H1 (cell line): Measurements from ENCODE around the gene DCLK1. TPM values are rescaled to one million over a fixed set of nuclear protein-coding genes. Genes with fewer than 3 reads are reported as not detected.

Source experiments
- CTCF ChIA-PET: fragments of 300-600 bp; sonication (Branson Sonifier 250); formaldehyde crosslinking; loops from one replicate; lab custom pipeline; 2021; ENCODE audit not compliant: partially characterized antibody; lab: Charles Lee
- POLR2A ChIA-PET: fragments of 300-600 bp; sonication (Branson Sonifier 250); formaldehyde crosslinking; loops from one replicate; lab custom pipeline; 2021; ENCODE audit warnings: inconsistent platforms; ENCODE audit not compliant: partially characterized antibody; lab: Charles Lee
- DNase-seq, 2 experiments: peaks; one replicate each; pipeline versions ENCODE4 v3.0.0 to v3.0.0-alpha.2; 2010 to 2022; ENCODE audit warnings: low spot score in 2 of 2, low read depth in 1 of 2, mixed read lengths in 1 of 2
- FAIRE-seq: peaks from 2 replicates; lab custom pipeline; 2011; peaks lifted over from hg19 to GRCh38; lab: Jason Lieb, UNC
- H2AFZ ChIP-seq: 2 replicates; pipeline ENCODE4 v1.8.1; 2012; ENCODE audit warnings: low read length, inconsistent platforms
- H2AK5ac ChIP-seq: 2 replicates; pipeline ENCODE4 v1.6.1; 2013; ENCODE audit warnings: low read depth, low read length
- H2BK120ac ChIP-seq: replicated peaks from 2 replicates; pipeline ENCODE3; 2013; ENCODE audit warnings: low read depth, low read length, inconsistent platforms
- H2BK12ac ChIP-seq: 2 replicates; pipeline ENCODE4 v1.6.1; 2013; ENCODE audit warnings: low read depth, low read length
- H2BK15ac ChIP-seq: 2 replicates; pipeline ENCODE4 v1.6.1; 2013; ENCODE audit warnings: low read length
- H2BK20ac ChIP-seq: 2 replicates; pipeline ENCODE4 v1.6.1; 2013; ENCODE audit warnings: low read length
- H2BK5ac ChIP-seq: 2 replicates; pipeline ENCODE4 v1.6.1; 2013; ENCODE audit warnings: low read depth, low read length
- H3K14ac ChIP-seq: 2 replicates; pipeline ENCODE4 v1.6.1; 2013; ENCODE audit warnings: inconsistent platforms; ENCODE audit not compliant: insufficient read length
- H3K18ac ChIP-seq: 2 replicates; pipeline ENCODE4 v1.6.1; 2013; ENCODE audit warnings: low read length; ENCODE audit errors: extremely low read depth
- H3K23ac ChIP-seq: 2 replicates; pipeline ENCODE4 v1.6.1; 2013; ENCODE audit warnings: inconsistent platforms; ENCODE audit not compliant: insufficient read length
- H3K23me2 ChIP-seq: 2 replicates; pipeline ENCODE4 v1.6.1; 2013; ENCODE audit warnings: low read depth, low read length
- H3K27ac ChIP-seq: 2 replicates; pipeline ENCODE4 v1.6.1; 2011; ENCODE audit warnings: low read depth, low read length, inconsistent platforms
- H3K27me3 ChIP-seq, 4 experiments: replicated peaks in 1 of 4; 1 replicate in 1 of 4; 2 replicates in 3 of 4; pipeline versions ENCODE4 v1.6.1 to v1.8.1; 2011 to 2013; ENCODE audit warnings: low read length in 3 of 4, mild to moderate bottlenecking in 3 of 4, inconsistent platforms in 2 of 4, mixed read lengths in 2 of 4, moderate library complexity in 1 of 4; ENCODE audit not compliant: control insufficient read depth in 3 of 4, insufficient read depth in 3 of 4; ENCODE audit errors: extremely low read depth in 1 of 4
- H3K36me3 ChIP-seq, 4 experiments: 2 replicates each; pipeline versions ENCODE4 v1.6.1 to v1.8.1; 2011 to 2013; ENCODE audit warnings: mild to moderate bottlenecking in 4 of 4, low read length in 3 of 4, moderate library complexity in 2 of 4, control low read depth in 1 of 4, inconsistent platforms in 1 of 4; ENCODE audit not compliant: insufficient read depth in 4 of 4, control insufficient read depth in 2 of 4
- H3K4ac ChIP-seq: replicated peaks from 2 replicates; pipeline ENCODE3; 2013; ENCODE audit warnings: low read length, low read depth, mixed read lengths, inconsistent platforms; ENCODE audit not compliant: insufficient read length
- H3K4me1 ChIP-seq, 4 experiments: replicated peaks in 1 of 4; 1 replicate in 1 of 4; 2 replicates in 3 of 4; pipeline versions ENCODE4 v1.6.1 to v1.8.1; 2011 to 2013; ENCODE audit warnings: low read length in 3 of 4, inconsistent platforms in 2 of 4, mixed read lengths in 1 of 4; ENCODE audit not compliant: insufficient read depth in 4 of 4, control insufficient read depth in 3 of 4
- H3K4me2 ChIP-seq, 2 experiments: 2 replicates each; pipeline versions ENCODE4 v1.6.1 to v1.8.1; 2011 to 2013; ENCODE audit warnings: low read depth in 2 of 2, low read length in 2 of 2, control low read depth in 1 of 2, inconsistent platforms in 1 of 2, mild to moderate bottlenecking in 1 of 2; ENCODE audit not compliant: insufficient read depth in 1 of 2
- H3K4me3 ChIP-seq, 4 experiments: fragments of 200-600, 300-600 bp in 1 of 4; sonication (generic), shearing (Covaris generic), sonication (Bioruptor Twin) in 1 of 4; 2 replicates each; pipeline versions ENCODE4 v1.5.1 to v1.8.1; 2011 to 2016; ENCODE audit warnings: low read length in 4 of 4, low read depth in 3 of 4, control low read depth in 2 of 4, inconsistent platforms in 2 of 4, mild to moderate bottlenecking in 2 of 4, mixed read lengths in 1 of 4, moderate library complexity in 1 of 4; ENCODE audit not compliant: insufficient read depth in 2 of 4; ENCODE audit errors: extremely low read depth in 1 of 4
- H3K56ac ChIP-seq: replicated peaks from 2 replicates; pipeline ENCODE3; 2013; ENCODE audit warnings: low read depth, mild to moderate bottlenecking, mixed read lengths, low read length, inconsistent platforms; ENCODE audit not compliant: insufficient read length
- H3K79me1 ChIP-seq: 2 replicates; pipeline ENCODE4 v1.6.1; 2013; ENCODE audit warnings: low read depth, low read length, control low read depth
- H3K79me2 ChIP-seq, 2 experiments: 2 replicates each; pipeline versions ENCODE4 v1.6.1 to v1.8.1; 2012 to 2013; ENCODE audit warnings: low read length in 2 of 2, mild to moderate bottlenecking in 2 of 2, inconsistent platforms in 1 of 2; ENCODE audit not compliant: insufficient read depth in 2 of 2, control insufficient read depth in 1 of 2
- H3K9ac ChIP-seq, 4 experiments: replicated peaks in 1 of 4; 1 replicate in 1 of 4; 2 replicates in 3 of 4; pipeline versions ENCODE4 v1.6.1 to v1.8.1; 2011 to 2013; ENCODE audit warnings: low read depth in 3 of 4, low read length in 3 of 4, control low read depth in 2 of 4, mild to moderate bottlenecking in 2 of 4, moderate library complexity in 2 of 4, inconsistent platforms in 1 of 4; ENCODE audit errors: extremely low read depth in 1 of 4
- H3K9me3 ChIP-seq, 2 experiments: 2 replicates each; pipeline versions ENCODE4 v1.6.1 to v1.8.1; 2012 to 2013; ENCODE audit warnings: mild to moderate bottlenecking in 2 of 2, moderate library complexity in 2 of 2, control low read depth in 1 of 2, inconsistent platforms in 1 of 2, low read depth in 1 of 2, low read length in 1 of 2, mixed read lengths in 1 of 2; ENCODE audit not compliant: insufficient read depth in 2 of 2
- H4K20me1 ChIP-seq, 2 experiments: replicated peaks in 1 of 2; 2 replicates each; pipeline versions ENCODE3 to v1.8.1; 2011 to 2013; ENCODE audit warnings: inconsistent platforms in 2 of 2, low read length in 2 of 2, mild to moderate bottlenecking in 1 of 2; ENCODE audit not compliant: insufficient read depth in 2 of 2, control insufficient read depth in 1 of 2
- H4K5ac ChIP-seq: 2 replicates; pipeline ENCODE4 v1.6.1; 2013; ENCODE audit warnings: low read length, low read depth, mixed read lengths, inconsistent platforms; ENCODE audit not compliant: insufficient read length
- H4K8ac ChIP-seq: 2 replicates; pipeline ENCODE4 v1.8.0; 2013; ENCODE audit warnings: mild to moderate bottlenecking, moderate library complexity, low read length, inconsistent platforms; ENCODE audit not compliant: insufficient read depth; ENCODE audit errors: extremely low read depth
- H4K91ac ChIP-seq: replicated peaks from 2 replicates; pipeline ENCODE3; 2013; ENCODE audit warnings: low read length, mixed read lengths, inconsistent platforms; ENCODE audit not compliant: insufficient read length
- POU5F1 ChIP-seq: IDR thresholded peaks from 2 replicates; pipeline ENCODE4 v1.6.1; 2011; ENCODE audit warnings: low read depth, mild to moderate bottlenecking, low read length, moderate library complexity
- RNF2 ChIP-seq: fragments of 200-900, 300-1000 bp; sonication (generic); IDR thresholded peaks from 2 replicates; pipeline ENCODE4 v1.7.1; 2016; ENCODE audit warnings: borderline replicate concordance, low read depth, mild to moderate bottlenecking, antibody characterized with exemption, low read length; ENCODE audit not compliant: poor library complexity, severe bottlenecking; ENCODE audit errors: missing control alignments
- TAF1 ChIP-seq: IDR thresholded peaks from 2 replicates; pipeline ENCODE4 v1.6.1; 2011; ENCODE audit warnings: mild to moderate bottlenecking, low read depth, low read length
- WGBS, 2 experiments: shearing (Covaris generic) in 1 of 2; methylation state at CpG; one replicate each; pipeline versions ENCODE4 v1.1.6 to v1.1.7; 2013 to 2015; ENCODE audit warnings: low lambda C conversion rate in 2 of 2, mixed read lengths in 2 of 2, inconsistent platforms in 1 of 2, low coverage in 1 of 2, missing lambda C conversion rate in 1 of 2; ENCODE audit not compliant: insufficient replicate concordance in 2 of 2, insufficient coverage in 1 of 2, insufficient read length in 1 of 2; ENCODE audit errors: extremely low coverage in 1 of 2, missing lambda C conversion rate in 1 of 2; 5-methylcytosine and 5-hydroxymethylcytosine counted together
- polyA plus RNA-seq, 7 experiments: library from polyadenylated mRNA; depleted of rRNA in 3 of 7; stranded (reverse) in 5 of 7; unstranded in 2 of 7; fragments of >200 nt in 5 of 7; fragments of 200-250 nt in 2 of 7; gene quantifications; 1 replicate in 5 of 7; 2 replicates in 1 of 7; 4 replicates in 1 of 7; pipeline versions ENCODE4 v1.2.1 to v1.2.3, GENCODE V29; 2011 to 2013; ENCODE audit warnings: missing spikeins in 2 of 7, mixed read lengths in 2 of 7
- total RNA-seq: library from RNA; stranded (reverse); fragmentation: NEBNext Ultra II Directional; extraction: Animal tissue kit (Norgen Biotek cat#: 25700); gene quantifications from 2 replicates; pipeline ENCODE4 v1.2.1, GENCODE V29; 2021

Gene DCLK1
- total and polyA plus RNA-seq, 2 of the 8 experiments (the other 6 are each of a cell fraction or from before 2014, with no cell fraction given): 22.8 to 41.0 TPM

DNA sequence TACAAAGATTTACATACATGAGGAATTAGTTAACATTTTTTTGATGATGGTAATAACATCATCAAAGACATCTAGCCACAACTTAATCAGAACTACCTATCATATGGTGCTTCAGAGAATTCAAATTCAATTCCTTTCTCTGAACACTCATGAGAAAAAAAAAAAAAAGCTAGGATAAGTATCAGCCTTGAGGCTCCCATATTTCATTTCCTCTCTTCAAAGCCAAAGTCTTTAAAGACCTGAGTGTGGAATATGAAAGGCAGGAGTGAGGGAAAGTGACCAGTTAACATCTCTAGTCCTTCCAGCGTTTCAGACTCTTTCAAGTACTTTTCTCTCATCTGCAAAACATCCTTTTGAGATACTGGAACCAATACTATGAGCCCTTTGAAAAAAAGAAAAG is 137.5 kb downstream of the DCLK1 start:
- Histone ChIP-seq H2AK5ac (no peak overlapping the region), H4K8ac (no peak overlapping the region), H3K79me2 (no peaks in the 10 kb centered on the region), H4K20me1 (no peaks in the 10 kb centered on the region), H3K36me3 (no peaks in the 10 kb centered on the region), H3K79me1 (no peaks in the 10 kb centered on the region), H3K4me3 (no peak overlapping the region), H4K5ac (no peak overlapping the region), H2BK5ac (no peak overlapping the region), H3K27me3 (no peaks in the 10 kb centered on the region), H3K27ac (no peak overlapping the region), H4K91ac (no peak overlapping the region), H2BK20ac (0 out of 2 replicates have a peak overlapping the region, but pooled peaks have one; percentile 17), H3K23ac (no peak overlapping the region), H2BK120ac (no peak overlapping the region), H3K4me1 (peaks cover 1 to 24% (median 10%) of the 10 kb centered on the region in 4 experiments; a peak in 6 of 7 replicates), H2BK15ac (0 out of 2 replicates have a peak overlapping the region, but pooled peaks have one; percentile 51), H3K14ac (no peak overlapping the region), H3K56ac (no peak overlapping the region), H2AFZ (no peak overlapping the region), H3K23me2 (no peaks in the 10 kb centered on the region), H3K9me3 (no peaks in the 10 kb centered on the region), H2BK12ac (0 out of 2 replicates have a peak overlapping the region, but pooled peaks have one; percentile 17), H3K4ac (no peak overlapping the region), H3K18ac (no peak overlapping the region), H3K9ac (no peak overlapping the region), H3K4me2 (0 out of 4 replicates have a peak overlapping the region, but pooled peaks of 1 of the 2 experiments have one; percentile 18)
- TF ChIP-seq RNF2: no peak
- TF ChIP-seq TAF1: no peak
- TF ChIP-seq POU5F1: no peak
- ChIA-PET POLR2A (interaction anchor here (0.6 kb wide), 1 partner anchor 9 kb away, joined by 5 read pairs; no protein-coding TSS in a partner anchor), CTCF (interaction anchor here (0.6 to 1.5 kb wide), 4 partner anchors 12 to 609 kb away, joined by 3 to 6 read pairs (median 3); no protein-coding TSS in a partner anchor)
- 67% methylated on average over 1 of the region's 1 CpG; no CpG with 5 or more reads in 1 of the 2 experiments for WGBS, 2 experiments
- FAIRE-seq: no peak
- DNase-seq: no peak
